Suprapubic skin (tissue), 4 donors: ENCODE results near the gene ARHGEF7.

Experiments used
- CTCF ChIP-seq, 2 donors: fragments of 200-600 bp in 1 of 2; fragments of 450-650 bp in 1 of 2; sonication (generic) in 1 of 2; IDR thresholded peaks; one replicate each; pipeline ENCODE4 v1.5.1; 2016 to 2019; ENCODE audit warnings: antibody characterized with exemption in 2 of 2, mild to moderate bottlenecking in 1 of 2, moderate library complexity in 1 of 2
- EP300 ChIP-seq: sonication (generic); formaldehyde crosslinking; IDR thresholded peaks from one replicate; pipeline ENCODE4 v1.6.1; 2017; ENCODE audit warnings: antibody characterized with exemption
- POLR2A ChIP-seq, 2 donors: fragments of 450-650 bp; IDR thresholded peaks; one replicate each; pipeline ENCODE4 v1.6.1; 2017; ENCODE audit warnings: antibody characterized with exemption in 2 of 2, mild to moderate bottlenecking in 2 of 2, moderate library complexity in 2 of 2
- POLR2AphosphoS5 ChIP-seq, 3 donors: sonication (generic); formaldehyde crosslinking; IDR thresholded peaks; one replicate each; pipeline ENCODE4 v1.6.1; 2017; ENCODE audit warnings: antibody characterized with exemption in 3 of 3

GRCh38 chr13:111275382-111275781, 160.3 kb downstream of the ARHGEF7 start:
- TF ChIP-seq CTCF (IDR thresholded peaks at IDR 0.05) = no peak
- no peak for TF ChIP-seq POLR2A (IDR thresholded peaks at IDR 0.05)
- TF ChIP-seq EP300 = no peak
- TF ChIP-seq POLR2AphosphoS5 (IDR thresholded peaks at IDR 0.05) = no peak
